Gastroesophageal sphincter (tissue), 3 donors: ENCODE measurements around the gene LMNTD1.

Experiments
- POLR2AphosphoS5 ChIP-seq: sonication (generic); formaldehyde crosslinking; IDR thresholded peaks from one replicate; pipeline ENCODE4 v1.6.1; 2017; ENCODE audit warnings: antibody characterized with exemption
- TF ChIP-seq, protein P1 (sequence below), 4 experiments: fragments of 200-600 bp in 2 of 4; fragments of 450-650 bp in 2 of 4; sonication (generic) in 1 of 4; IDR thresholded peaks; one replicate each; pipeline ENCODE4 v1.5.1; 2017 to 2019; ENCODE audit warnings: antibody characterized with exemption in 4 of 4, mild to moderate bottlenecking in 2 of 4, moderate library complexity in 2 of 4

GRCh38 chr12:25570418-25570817, 17.3 kb upstream of the LMNTD1 start:
- TF ChIP-seq POLR2AphosphoS5, result no peak
- TF ChIP-seq, protein P1, sequence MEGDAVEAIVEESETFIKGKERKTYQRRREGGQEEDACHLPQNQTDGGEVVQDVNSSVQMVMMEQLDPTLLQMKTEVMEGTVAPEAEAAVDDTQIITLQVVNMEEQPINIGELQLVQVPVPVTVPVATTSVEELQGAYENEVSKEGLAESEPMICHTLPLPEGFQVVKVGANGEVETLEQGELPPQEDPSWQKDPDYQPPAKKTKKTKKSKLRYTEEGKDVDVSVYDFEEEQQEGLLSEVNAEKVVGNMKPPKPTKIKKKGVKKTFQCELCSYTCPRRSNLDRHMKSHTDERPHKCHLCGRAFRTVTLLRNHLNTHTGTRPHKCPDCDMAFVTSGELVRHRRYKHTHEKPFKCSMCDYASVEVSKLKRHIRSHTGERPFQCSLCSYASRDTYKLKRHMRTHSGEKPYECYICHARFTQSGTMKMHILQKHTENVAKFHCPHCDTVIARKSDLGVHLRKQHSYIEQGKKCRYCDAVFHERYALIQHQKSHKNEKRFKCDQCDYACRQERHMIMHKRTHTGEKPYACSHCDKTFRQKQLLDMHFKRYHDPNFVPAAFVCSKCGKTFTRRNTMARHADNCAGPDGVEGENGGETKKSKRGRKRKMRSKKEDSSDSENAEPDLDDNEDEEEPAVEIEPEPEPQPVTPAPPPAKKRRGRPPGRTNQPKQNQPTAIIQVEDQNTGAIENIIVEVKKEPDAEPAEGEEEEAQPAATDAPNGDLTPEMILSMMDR (IDR thresholded peaks at IDR 0.05), result no peak
